ENCODE measurements around the gene PCYT1A. TPM values are rescaled to one million over a fixed set of nuclear protein-coding genes. Genes with fewer than 3 reads are reported as not detected.
"Not testable (repeated sequence)": the region's sequence is repeated elsewhere in the genome, so short reads cannot be mapped to it uniquely, and the experiment has no call there.

Gene PCYT1A
- polyA plus RNA-seq, 3 donors, result 36.8 to 38.8 (median 37.7) TPM

DNA sequence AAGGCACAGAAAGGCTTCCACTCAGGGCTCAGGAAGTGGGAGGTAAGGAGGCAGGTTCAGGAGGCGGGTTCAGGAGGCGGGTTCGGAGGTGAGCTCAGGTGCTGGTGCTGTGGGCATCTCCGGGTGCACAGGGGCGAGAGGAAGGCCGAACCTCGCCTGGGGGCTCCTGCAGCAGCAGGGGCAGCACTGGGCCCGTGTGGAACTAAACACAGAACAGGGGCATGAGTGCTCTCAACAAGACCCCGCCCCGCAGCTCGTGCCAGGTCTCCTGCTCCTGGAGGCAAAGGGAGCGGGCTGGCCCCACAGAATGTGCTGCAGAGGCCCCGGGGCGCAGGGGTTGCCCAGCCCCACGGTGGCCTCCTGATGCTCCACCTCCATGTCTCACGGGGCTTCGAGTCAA is 90.0 kb downstream of the PCYT1A start:
- no peak for DNase-seq (ENCODE audit: low read depth in 3 of 3, low spot score in 2 of 3)

DNA sequence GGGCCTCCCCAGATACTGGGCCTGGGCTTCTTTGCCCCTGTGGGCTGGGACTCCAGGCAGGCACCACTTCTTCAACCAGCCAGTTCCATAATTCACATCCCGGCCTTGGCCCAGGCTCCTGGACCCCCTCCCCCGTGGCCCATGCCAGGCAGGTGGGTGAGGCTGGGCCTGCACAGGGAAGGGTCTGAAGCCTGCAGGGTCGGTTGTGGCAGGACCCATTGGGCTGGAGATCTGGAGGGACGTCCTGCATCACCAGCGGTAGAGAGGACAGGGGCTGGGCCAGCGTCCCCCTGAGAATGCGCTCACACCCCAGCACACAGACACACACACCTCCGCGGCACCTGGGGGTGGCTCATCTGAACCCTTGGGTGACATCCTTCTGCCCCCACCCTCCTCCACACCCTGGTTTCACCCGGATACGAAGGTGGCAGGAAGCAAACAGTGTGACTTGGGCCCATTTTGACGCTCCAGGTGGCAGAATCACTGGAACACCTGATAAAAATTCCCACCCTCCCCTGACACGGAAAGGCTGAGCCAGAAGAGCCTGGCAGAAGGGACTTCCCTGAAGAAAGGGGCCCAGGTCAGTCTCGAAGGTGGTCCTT is 91.8 kb downstream of the PCYT1A start:
- no peak for DNase-seq (ENCODE audit: low read depth in 3 of 3, low spot score in 2 of 3)

DNA sequence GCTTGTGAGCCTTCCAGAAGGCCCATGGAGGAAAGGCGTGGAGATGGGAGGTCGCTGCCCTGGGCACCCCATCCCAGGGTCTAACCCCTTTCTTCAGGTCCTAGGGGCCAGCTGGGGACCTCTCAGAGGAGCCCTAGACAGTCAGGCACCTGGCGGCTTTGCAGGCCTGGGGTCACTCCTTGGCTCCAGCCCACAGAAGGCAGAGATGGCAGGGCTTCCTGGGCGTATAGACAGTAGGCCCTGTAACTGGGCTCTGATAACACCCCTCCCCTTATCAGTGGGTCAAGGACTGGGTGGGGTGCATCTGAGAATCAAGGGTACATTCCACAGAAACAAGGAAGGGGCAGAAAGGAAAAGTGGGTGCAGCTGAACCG is 93.0 kb downstream of the PCYT1A start:
- no peak for DNase-seq (ENCODE audit: low read depth in 3 of 3, low spot score in 2 of 3)

DNA sequence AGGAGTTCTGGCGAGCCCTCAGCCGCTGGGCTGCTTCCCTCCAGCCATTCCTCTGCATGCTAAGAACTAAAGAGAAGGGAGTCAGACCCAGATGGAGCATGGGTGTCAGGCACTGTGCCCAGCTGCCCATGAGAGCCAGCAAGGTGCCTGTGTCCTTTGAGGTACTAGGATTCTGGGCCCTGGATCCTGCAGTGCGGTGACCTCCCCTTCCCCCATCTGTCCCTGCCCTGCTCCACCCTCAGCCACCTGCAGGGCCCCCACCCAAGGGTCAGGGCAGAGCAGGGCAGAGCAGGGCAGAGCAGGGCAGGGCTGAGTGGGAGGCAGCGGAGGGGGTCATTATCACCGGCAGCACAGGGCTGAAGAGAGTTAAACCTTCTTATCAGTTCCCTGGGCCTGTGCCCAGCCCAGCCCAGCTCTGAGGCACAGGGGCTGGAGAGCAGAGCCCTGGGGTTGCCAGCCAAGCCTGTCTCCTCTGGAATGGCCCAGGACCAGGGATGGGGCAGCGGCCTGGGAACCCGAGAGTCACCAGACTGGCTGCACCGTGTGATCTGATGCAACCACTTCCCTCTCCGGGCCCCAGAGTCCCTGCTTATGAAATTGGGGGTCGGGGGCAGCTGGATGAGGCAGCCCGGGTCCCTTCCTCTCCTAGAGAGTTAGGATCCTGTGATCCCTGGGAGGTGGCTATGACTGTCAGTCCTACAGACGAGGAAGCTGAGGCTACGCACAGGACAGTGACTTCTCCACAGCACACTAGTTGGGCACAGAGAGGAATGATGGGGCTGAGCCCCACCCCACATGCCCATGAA is 93.6 kb downstream of the PCYT1A start:
- DNase-seq (ENCODE audit: low read depth in 3 of 3, low spot score in 2 of 3), result no peak

DNA sequence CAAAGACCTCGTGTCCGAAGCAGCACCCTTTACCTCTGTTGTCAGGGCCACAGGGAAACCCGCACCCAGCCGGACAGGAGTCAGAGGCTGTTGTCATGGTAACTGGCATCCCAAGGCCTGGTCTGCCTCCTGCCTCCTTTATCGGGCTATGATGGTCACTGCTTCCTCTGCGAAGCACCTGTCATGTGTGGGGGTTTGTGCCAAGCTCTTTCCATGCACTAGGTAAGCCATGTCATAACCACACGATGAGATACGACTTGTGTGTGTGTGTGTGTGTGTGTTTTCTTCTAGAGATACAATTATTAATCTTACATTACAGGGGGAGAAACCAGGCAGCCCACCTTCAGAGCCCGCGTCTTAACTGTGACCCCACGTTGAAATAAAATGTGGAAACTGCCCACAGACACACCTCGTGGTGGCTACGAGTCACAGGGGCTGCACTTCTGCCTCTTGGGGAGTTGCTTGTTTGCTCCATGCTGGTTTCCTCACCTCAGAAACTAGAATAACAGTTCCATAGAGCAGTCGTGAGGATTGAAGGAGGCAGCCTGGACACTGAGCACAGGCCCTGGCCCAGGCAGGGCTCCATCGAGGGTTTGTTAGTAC is 94.3 kb downstream of the PCYT1A start:
- no peak for DNase-seq (ENCODE audit: low read depth in 3 of 3, low spot score in 2 of 3)

DNA sequence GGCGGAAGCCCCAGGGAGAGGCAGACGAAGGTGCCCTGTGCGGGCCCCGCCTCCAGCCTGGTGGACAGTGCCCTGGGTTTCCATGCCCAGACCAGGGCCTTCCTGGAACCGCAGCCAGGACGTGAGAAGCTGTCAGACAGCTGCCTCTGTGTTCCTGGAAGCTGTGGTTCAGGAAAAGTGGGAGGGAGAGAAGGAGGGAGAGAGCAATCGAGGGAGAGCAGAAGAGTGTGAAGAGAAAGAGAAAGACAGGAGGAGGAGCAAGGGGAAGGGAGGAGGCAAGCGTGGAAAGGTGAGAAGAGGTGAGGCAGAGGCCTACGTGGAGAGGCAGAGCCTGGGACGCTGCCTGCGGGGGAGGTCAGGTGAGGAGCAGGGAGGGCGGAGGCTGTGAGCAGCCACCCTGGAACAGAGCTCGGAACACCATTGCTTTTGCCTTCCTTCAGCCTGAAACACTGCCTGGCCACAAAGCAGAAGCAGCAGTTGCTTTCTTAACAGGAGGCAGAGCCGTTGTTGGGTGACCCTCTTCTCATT is 94.9 kb downstream of the PCYT1A start:
- DNase-seq (ENCODE audit: low read depth in 3 of 3, low spot score in 2 of 3), result no peak

DNA sequence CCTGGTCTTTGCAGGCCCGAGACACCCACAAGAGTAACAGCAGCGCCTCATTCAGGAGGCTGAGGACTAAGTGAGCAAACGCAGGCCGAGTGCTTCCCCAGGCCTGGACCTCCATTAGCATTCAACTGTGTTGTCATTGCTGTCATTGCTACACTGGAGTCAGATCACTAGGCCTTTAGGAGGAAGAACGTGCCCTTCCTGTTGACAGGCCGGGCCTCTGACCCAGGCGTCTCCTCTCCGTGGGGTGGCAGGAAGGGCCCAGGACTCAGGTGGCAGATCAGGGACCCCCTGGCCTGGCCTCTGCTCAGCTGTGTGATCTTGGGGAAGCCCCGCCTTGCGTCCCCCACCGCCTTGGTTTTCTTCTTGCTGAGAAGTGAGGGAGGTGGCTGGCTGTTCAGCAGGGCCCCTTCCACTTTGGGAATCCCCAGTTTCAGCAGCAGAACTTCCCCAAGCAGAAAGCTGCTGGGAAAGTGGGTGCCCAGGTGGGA is 95.4 kb downstream of the PCYT1A start:
- DNase-seq (ENCODE audit: low read depth in 3 of 3, low spot score in 2 of 3), result no peak

DNA sequence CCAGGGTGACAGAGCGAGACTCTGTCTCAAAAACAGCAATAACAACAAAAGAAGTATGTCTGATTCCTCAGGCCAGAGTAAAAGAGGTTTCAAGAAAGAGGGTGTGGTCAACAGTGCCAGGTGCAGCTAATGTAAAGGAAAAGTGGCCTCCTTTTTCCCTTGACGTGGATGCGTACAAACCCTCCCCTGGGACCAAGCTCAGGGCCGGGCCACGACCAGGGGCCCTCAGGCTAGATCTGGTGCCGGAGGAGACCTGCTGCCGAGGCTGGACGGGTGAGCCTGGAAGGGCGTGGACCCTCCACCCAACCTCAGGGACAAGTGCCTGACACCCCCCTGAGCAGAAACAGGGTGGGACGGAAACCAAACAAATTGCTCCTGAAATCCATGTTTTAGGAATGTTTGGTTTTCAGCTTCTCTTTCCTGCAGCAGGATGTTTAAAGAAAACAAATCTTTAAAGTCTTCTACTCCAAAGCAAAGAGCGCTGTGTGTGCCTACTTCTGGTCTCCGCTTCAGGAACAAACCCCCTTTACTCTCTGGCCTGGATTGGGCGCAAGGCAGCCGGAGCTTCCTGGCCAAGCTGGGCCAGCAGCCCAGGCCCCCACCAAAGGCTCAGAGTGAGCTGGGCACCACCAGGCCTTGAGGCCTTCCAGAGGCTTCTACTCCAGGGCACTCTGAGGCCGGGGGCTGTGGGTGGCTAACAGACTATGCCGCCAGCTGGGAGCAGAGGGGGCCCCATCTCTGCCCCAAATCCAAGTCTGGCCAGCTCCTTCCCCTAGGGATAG is 97.8 kb downstream of the PCYT1A start:
- no peak for DNase-seq (ENCODE audit: low read depth in 3 of 3, low spot score in 2 of 3)

DNA sequence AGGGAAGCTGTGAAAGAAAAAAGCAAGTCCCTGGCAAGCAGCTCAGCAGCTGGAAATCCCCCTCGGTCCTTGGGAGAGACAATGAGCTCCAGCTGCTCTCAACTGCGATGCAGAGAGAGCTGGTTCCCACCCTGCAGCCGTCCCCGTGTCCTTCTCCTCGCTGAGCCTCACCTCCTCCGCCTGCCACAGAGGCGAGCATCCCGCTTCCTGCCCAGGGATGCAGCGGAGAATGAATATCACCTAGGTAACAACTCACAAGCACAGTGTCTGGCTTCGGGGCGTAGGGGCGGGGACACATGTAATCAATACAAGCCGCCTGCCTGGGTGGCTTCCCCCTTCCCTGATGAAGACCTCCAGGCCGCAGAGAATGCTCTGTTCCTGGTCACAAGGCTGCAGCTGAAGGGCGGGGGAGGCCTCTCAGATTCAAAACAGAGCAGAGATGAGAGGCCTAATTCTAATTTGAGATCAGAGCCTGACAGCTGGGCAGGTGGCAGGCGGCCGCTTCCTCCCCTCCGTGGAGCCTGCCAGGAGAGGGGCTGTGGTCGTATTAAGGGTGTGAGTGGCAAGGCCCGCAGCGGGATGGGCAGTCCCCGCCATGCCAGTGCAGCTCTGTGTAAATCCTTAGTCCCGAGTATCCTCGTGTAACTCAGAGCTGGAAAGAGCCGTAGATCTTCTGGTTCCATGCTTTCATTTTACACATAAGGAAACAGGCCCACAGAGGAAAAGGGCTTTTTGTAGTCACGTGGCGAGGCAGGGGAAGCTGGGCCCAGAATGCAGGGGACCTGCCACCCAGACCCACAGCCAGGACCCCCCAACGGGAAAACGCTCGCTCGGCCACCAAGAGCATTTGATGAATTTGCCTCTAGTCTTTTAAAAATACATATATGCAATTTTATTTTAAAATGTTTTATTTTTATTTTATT is 100.6 kb downstream of the PCYT1A start:
- no peak for DNase-seq (ENCODE audit: low read depth in 3 of 3, low spot score in 2 of 3)

DNA sequence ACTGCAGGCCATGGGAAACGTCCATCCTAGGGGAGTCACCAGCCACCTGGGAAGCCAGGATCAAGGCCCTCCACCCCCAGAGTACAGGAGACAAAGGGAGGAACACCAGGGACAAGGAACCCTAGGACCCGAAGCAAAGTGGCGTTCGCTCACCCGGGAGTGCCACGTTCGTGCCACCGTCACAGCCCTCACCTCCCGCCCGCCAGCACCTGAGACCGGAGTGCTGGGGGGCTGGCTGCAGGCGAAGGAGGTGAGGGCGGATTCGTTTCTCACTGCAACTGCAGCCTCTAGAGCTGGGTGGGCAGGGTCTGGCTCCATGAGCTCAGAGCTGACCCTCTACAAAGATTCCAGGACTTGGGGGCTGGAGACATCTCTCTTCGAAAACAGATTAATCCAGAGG is 102.6 kb downstream of the PCYT1A start:
- DNase-seq (ENCODE audit: low read depth in 3 of 3, low spot score in 2 of 3), result no peak

DNA sequence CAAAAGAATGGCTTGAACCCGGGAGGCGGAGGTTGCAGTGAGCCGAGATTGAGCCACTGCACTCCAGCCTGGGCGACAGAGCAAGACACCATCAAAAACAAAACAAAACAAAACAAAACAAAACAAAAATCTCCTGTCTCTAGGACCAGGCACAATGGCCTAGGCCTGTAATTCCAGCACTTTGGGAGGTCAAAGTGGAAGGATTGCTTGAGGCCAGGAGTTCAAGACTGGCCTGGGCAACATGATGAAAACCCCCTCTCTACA is 103.4 kb downstream of the PCYT1A start:
- DNase-seq (ENCODE audit: low read depth in 3 of 3, low spot score in 2 of 3), result not testable (repeated sequence)

DNA sequence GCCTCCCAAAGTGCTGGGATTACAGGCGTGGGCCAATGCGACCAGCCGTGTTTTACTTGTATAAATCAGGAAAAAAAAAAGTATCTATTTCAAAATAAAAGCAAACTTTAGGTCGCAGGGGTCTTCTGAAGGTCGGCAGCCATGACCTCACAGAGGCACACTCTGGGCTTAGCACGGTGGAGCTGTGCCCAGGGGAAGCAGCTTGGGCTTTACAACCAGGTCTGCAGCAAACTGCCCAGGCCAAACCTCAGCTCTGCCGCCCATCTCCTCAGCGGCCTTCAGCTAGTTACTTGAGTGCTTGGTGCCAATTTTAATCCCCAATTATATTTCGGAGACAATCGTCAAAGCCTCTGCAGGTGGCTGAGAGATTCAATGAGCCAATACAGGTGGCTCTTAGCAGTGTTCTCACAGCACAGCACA is 106.4 kb downstream of the PCYT1A start:
- no peak for DNase-seq (ENCODE audit: low read depth in 3 of 3, low spot score in 2 of 3)

DNA sequence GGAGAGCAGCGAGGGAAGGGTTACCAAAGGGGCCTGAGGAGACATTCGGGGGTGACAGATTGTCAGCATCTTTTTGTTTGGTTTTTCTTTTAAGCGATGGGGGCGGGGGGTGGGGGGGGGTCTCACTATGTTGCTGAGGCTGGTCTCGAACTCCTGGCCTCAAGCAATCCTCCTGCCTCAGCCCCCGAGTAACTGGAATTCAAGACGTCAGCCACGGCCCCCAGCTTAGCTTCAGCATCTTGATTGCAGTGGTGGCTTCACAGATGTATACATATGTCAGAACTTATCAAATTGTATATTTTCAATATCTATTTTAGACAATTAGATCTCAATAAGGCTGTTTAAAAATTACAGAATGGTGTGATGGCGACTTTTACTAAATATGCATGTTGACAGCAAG is 107.2 kb downstream of the PCYT1A start:
- no peak for DNase-seq (ENCODE audit: low read depth in 3 of 3, low spot score in 2 of 3)

Other genes starting within 250 kb of the PCYT1A start
- gene TFRC, start 205.6 kb downstream of the PCYT1A start, polyA plus RNA-seq (ENCODE audit: insufficient read length in 3 of 3), result 10 to 100 TPM; 45.1 to 48.8 (median 48.7) TPM
- gene ZDHHC19, start 76.3 kb downstream of the PCYT1A start, polyA plus RNA-seq (ENCODE audit: insufficient read length in 3 of 3), result under 1 TPM in 1 of 3 donors, not detected in 2; 0.38 TPM
- 10 to 100 TPM; 10.3 to 10.7 (median 10.4) TPM for gene SLC51A, start 71.2 kb downstream of the PCYT1A start, polyA plus RNA-seq (ENCODE audit: insufficient read length in 3 of 3)
- 10 to 100 TPM; 30.8 to 32.3 (median 32.0) TPM for gene DYNLT2B, start 30.5 kb upstream of the PCYT1A start, polyA plus RNA-seq (ENCODE audit: insufficient read length in 3 of 3)
- under 1 TPM in 2 of 3 donors, not detected in 1; 0.11 to 0.34 TPM for gene TM4SF19, start 50.7 kb upstream of the PCYT1A start, polyA plus RNA-seq (ENCODE audit: insufficient read length in 3 of 3)
- gene UBXN7, start 144.7 kb upstream of the PCYT1A start, polyA plus RNA-seq (ENCODE audit: insufficient read length in 3 of 3), result 10 to 100 TPM; 32.6 to 34.4 (median 33.2) TPM
- 10 to 100 TPM; 16.0 to 16.9 (median 16.8) TPM for gene RNF168, start 216.0 kb upstream of the PCYT1A start, polyA plus RNA-seq (ENCODE audit: insufficient read length in 3 of 3)
- under 1 TPM in 1 of 3 donors, not detected in 2; 0.08 TPM for gene SMCO1, start 227.6 kb upstream of the PCYT1A start, polyA plus RNA-seq (ENCODE audit: insufficient read length in 3 of 3)

Measured in right renal cortex interstitium (tissue), 3 donors.